ENCODE data around the gene UBC. TPM values are rescaled to one million over a fixed set of nuclear protein-coding genes. Genes with fewer than 3 reads are reported as not detected.

UBC gene
- total RNA-seq, 1 experiment from 2014 or later = 1,259 TPM

DNA sequence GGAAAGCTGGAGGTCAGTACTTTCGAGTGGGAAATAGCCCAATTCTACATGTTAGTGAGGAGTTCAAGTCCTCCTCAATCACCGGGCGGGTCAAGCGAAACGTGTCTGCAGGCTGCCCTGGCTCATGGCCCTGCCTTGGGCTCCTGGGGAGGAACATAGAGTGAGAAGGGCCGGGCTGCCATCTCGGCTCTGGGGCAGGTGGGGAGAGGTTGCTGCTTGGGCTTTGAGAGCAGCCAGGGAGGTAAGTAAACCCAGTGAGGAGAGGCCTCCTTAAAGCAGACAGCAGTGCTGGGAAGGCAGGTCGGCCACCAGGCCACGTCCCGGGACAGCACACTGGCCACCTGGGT, 32.0 kb upstream of the UBC start:
- Histone ChIP-seq H3K9ac (ENCODE audit: low read length) (no peak overlapping the region), H3K79me2 (ENCODE audit: insufficient read depth, low read length) (no peaks in the 10 kb centered on the region), H3K4me2 (ENCODE audit: low read length) (no peak overlapping the region), H3K9me2 (ENCODE audit: insufficient read depth) (no peaks in the 10 kb centered on the region), H4K20me1 (ENCODE audit: insufficient read depth) (no peaks in the 10 kb centered on the region), H3K27me3 (ENCODE audit: insufficient read depth, low read length) (no peaks in the 10 kb centered on the region), H2AFZ (ENCODE audit: low read depth, low read length, poor library complexity, severe bottlenecking) (no peak overlapping the region), H3K36me3 (ENCODE audit: control insufficient read depth in 1 of 2, insufficient read depth in 2 of 2, low read length in 2 of 2) (peaks cover 3 to 23% of the 10 kb centered on the region in 2 experiments; a peak in 3 of 4 replicates), H3K4me1 (ENCODE audit: control insufficient read depth in 1 of 2, insufficient read depth in 2 of 2, low read length in 2 of 2) (peaks cover 0 to 6% of the 10 kb centered on the region in 2 experiments; a peak in 3 of 4 replicates), H3K27ac (ENCODE audit: low read depth, low read length) (no peak overlapping the region), H3K4me3 (replicated peaks in 1 of 2; ENCODE audit: low read depth in 1 of 2, low read length in 2 of 2) (no peak overlapping the region), H3K9me3 (ENCODE audit: control insufficient read depth in 1 of 2, insufficient read depth in 1 of 2, low read depth in 1 of 2, low read length in 2 of 2) (no peaks in the 10 kb centered on the region)
- BruUV-seq (replicated peaks) = no TSS peak
- TF ChIP-seq, protein P1, sequence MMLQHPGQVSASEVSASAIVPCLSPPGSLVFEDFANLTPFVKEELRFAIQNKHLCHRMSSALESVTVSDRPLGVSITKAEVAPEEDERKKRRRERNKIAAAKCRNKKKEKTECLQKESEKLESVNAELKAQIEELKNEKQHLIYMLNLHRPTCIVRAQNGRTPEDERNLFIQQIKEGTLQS (IDR thresholded peaks at IDR 0.05) = no peak
- TF ChIP-seq, protein P2, sequence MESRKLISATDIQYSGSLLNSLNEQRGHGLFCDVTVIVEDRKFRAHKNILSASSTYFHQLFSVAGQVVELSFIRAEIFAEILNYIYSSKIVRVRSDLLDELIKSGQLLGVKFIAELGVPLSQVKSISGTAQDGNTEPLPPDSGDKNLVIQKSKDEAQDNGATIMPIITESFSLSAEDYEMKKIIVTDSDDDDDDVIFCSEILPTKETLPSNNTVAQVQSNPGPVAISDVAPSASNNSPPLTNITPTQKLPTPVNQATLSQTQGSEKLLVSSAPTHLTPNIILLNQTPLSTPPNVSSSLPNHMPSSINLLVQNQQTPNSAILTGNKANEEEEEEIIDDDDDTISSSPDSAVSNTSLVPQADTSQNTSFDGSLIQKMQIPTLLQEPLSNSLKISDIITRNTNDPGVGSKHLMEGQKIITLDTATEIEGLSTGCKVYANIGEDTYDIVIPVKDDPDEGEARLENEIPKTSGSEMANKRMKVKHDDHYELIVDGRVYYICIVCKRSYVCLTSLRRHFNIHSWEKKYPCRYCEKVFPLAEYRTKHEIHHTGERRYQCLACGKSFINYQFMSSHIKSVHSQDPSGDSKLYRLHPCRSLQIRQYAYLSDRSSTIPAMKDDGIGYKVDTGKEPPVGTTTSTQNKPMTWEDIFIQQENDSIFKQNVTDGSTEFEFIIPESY (IDR thresholded peaks at IDR 0.05; ENCODE audit: extremely low read depth, insufficient replicate concordance, low read length) = no peak
- TF ChIP-seq ELF1 (IDR thresholded peaks at IDR 0.05; ENCODE audit: borderline replicate concordance, low read depth) (no peak), FOSL1 (IDR thresholded peaks at IDR 0.05; ENCODE audit: low read depth) (no peak), EZH2phosphoT487 (IDR thresholded peaks at IDR 0.05; ENCODE audit: borderline replicate concordance) (no peak), POLR2AphosphoS5 (IDR thresholded peaks at IDR 0.05; ENCODE audit: low read depth, low read length) (no peak), CBX3 (IDR thresholded peaks at IDR 0.05; ENCODE audit: low read depth) (no peak), ZNF274 (IDR thresholded peaks at IDR 0.05; ENCODE audit: low read depth, low read length) (no peak), SIN3A (IDR thresholded peaks at IDR 0.05; ENCODE audit: low read depth) (no peak)
- TF ChIP-seq, protein P3, sequence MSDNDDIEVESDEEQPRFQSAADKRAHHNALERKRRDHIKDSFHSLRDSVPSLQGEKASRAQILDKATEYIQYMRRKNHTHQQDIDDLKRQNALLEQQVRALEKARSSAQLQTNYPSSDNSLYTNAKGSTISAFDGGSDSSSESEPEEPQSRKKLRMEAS (IDR thresholded peaks at IDR 0.05) = no peak
- TF ChIP-seq, protein P4, sequence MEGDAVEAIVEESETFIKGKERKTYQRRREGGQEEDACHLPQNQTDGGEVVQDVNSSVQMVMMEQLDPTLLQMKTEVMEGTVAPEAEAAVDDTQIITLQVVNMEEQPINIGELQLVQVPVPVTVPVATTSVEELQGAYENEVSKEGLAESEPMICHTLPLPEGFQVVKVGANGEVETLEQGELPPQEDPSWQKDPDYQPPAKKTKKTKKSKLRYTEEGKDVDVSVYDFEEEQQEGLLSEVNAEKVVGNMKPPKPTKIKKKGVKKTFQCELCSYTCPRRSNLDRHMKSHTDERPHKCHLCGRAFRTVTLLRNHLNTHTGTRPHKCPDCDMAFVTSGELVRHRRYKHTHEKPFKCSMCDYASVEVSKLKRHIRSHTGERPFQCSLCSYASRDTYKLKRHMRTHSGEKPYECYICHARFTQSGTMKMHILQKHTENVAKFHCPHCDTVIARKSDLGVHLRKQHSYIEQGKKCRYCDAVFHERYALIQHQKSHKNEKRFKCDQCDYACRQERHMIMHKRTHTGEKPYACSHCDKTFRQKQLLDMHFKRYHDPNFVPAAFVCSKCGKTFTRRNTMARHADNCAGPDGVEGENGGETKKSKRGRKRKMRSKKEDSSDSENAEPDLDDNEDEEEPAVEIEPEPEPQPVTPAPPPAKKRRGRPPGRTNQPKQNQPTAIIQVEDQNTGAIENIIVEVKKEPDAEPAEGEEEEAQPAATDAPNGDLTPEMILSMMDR (IDR thresholded peaks at IDR 0.05 in 2 of 3, conservative IDR thresholded peaks at IDR 0.05 in 1 of 3; ENCODE audit: borderline replicate concordance in 1 of 3, insufficient read depth in 1 of 3, low read depth in 2 of 3, low read length in 2 of 3) = no peak
- ATAC-seq (no peak), DNase-seq (ENCODE audit: low read depth, low spot score) (no peak)
- RAD21 ChIA-PET (ENCODE audit: low non-redundant PET in 1 of 2, low total read pairs in 2 of 2, uncharacterized antibody in 2 of 2, unreplicated experiment in 2 of 2) = no interaction called here
- CTCF ChIA-PET = no interaction called here
- POLR2A ChIA-PET = no interaction called here
- intact Hi-C loops (cut with micrococcal nuclease) = no loop called here
